ENCODE measurements around the gene RASL12. TPM values are rescaled to one million over a fixed set of nuclear protein-coding genes. Genes with fewer than 3 reads are reported as not detected.

The RASL12 gene
- total RNA-seq, 6 donors from 2014 or later: 12.8 to 49.9 (median 24.9) TPM

GRCh38 chr15:65106011-65106590, 38.3 kb upstream of the RASL12 start:
- TF ChIP-seq, protein P1, sequence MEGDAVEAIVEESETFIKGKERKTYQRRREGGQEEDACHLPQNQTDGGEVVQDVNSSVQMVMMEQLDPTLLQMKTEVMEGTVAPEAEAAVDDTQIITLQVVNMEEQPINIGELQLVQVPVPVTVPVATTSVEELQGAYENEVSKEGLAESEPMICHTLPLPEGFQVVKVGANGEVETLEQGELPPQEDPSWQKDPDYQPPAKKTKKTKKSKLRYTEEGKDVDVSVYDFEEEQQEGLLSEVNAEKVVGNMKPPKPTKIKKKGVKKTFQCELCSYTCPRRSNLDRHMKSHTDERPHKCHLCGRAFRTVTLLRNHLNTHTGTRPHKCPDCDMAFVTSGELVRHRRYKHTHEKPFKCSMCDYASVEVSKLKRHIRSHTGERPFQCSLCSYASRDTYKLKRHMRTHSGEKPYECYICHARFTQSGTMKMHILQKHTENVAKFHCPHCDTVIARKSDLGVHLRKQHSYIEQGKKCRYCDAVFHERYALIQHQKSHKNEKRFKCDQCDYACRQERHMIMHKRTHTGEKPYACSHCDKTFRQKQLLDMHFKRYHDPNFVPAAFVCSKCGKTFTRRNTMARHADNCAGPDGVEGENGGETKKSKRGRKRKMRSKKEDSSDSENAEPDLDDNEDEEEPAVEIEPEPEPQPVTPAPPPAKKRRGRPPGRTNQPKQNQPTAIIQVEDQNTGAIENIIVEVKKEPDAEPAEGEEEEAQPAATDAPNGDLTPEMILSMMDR (IDR thresholded peaks at IDR 0.05): no peak
- TF ChIP-seq POLR2A (IDR thresholded peaks at IDR 0.05) (no peak), POLR2AphosphoS5 (IDR thresholded peaks at IDR 0.05) (no peak), EP300 (IDR thresholded peaks at IDR 0.05) (no peak)
- ATAC-seq (ENCODE audit: low FRiP score in 2 of 2): no peak
- WGBS, 2 donors: 74 to 83% methylated on average over 5 to 6 of the region's 6 CpGs
- no peak for DNase-seq
- H3K27ac ChIP-seq: no peak overlapping the region
- peaks cover 0 to 26% (median 14%) of the 10 kb centered on the region in 4 donors for H3K36me3 ChIP-seq
- H3K27me3 ChIP-seq: no peaks in the 10 kb centered on the region
- H3K4me3 ChIP-seq: no peak overlapping the region
- peaks cover 0 to 7% (median 3%) of the 10 kb centered on the region in 4 donors for H3K4me1 ChIP-seq
- H3K9me3 ChIP-seq: no peaks in the 10 kb centered on the region

- TF ChIP-seq EP300 (IDR thresholded peaks at IDR 0.05) (no peak), POLR2AphosphoS5 (IDR thresholded peaks at IDR 0.05) (no peak), POLR2A (IDR thresholded peaks at IDR 0.05) (no peak)
- TF ChIP-seq, protein P1 (IDR thresholded peaks at IDR 0.05): no peak
- ATAC-seq (ENCODE audit: low FRiP score in 2 of 2) (no peak), DNase-seq (no peak)
- Histone ChIP-seq H3K27ac (no peak overlapping the region), H3K36me3 (peaks cover 0 to 34% (median 14%) of the 10 kb centered on the region in 4 donors), H3K4me1 (peaks cover 0 to 8% (median 4%) of the 10 kb centered on the region in 4 donors), H3K9me3 (no peaks in the 10 kb centered on the region), H3K4me3 (no peak overlapping the region), H3K27me3 (no peaks in the 10 kb centered on the region)
- 91 to 93% methylated on average over 5 of the region's 5 CpGs for WGBS, 2 donors
Observed at GRCh38 chr15:65105038-65105437, 37.2 kb upstream of the RASL12 start.

GRCh38 chr15:65102912-65103311, 35.1 kb upstream of the RASL12 start:
- ATAC-seq (ENCODE audit: low FRiP score in 2 of 2): no peak
- Histone ChIP-seq H3K9me3 (no peaks in the 10 kb centered on the region), H3K4me1 (peaks cover 0 to 8% (median 4%) of the 10 kb centered on the region in 4 donors), H3K36me3 (peaks cover 9 to 55% (median 32%) of the 10 kb centered on the region in 4 donors), H3K4me3 (no peak overlapping the region), H3K27me3 (no peaks in the 10 kb centered on the region), H3K27ac (no peak overlapping the region)
- 99% methylated on average over 3 of the region's 3 CpGs for WGBS, 2 donors
- no peak for DNase-seq
- TF ChIP-seq POLR2A (IDR thresholded peaks at IDR 0.05) (no peak), EP300 (IDR thresholded peaks at IDR 0.05) (no peak), POLR2AphosphoS5 (IDR thresholded peaks at IDR 0.05) (no peak)
- TF ChIP-seq, protein P1 (IDR thresholded peaks at IDR 0.05): no peak

GRCh38 chr15:65101891-65102708, 34.3 kb upstream of the RASL12 start:
- peak in 1 of 2 donors; percentile 84 for DNase-seq
- WGBS, 2 donors: 80 to 83% methylated on average over 43 to 54 of the region's 75 CpGs
- H3K4me3 ChIP-seq: no peak overlapping the region
- H3K4me1 ChIP-seq: peaks cover 0 to 8% (median 4%) of the 10 kb centered on the region in 4 donors
- no peaks in the 10 kb centered on the region for H3K9me3 ChIP-seq
- H3K36me3 ChIP-seq: peaks cover 9 to 63% (median 38%) of the 10 kb centered on the region in 4 donors
- no peaks in the 10 kb centered on the region for H3K27me3 ChIP-seq
- H3K27ac ChIP-seq: no peak overlapping the region
- ATAC-seq (ENCODE audit: low FRiP score in 2 of 2): no peak
- TF ChIP-seq EP300 (IDR thresholded peaks at IDR 0.05): no peak
- TF ChIP-seq, protein P1 (IDR thresholded peaks at IDR 0.05): peak in 2 of 6 experiments; percentile 1 to 18
